Cardiac fibroblast (primary cell): ENCODE results near the gene ITGB6.

Experiments used
- DNase-seq, 2 donors: peaks; one replicate each; pipeline versions ENCODE4 v3.0.0 to v3.0.0-alpha.2; 2010; ENCODE audit warnings: low read depth in 2 of 2
- H3K4me3 ChIP-seq, 2 donors: replicated peaks in 1 of 2; 1 replicate in 1 of 2; 2 replicates in 1 of 2; pipeline ENCODE4 v1.5.1; 2011; ENCODE audit warnings: low read depth in 2 of 2, low read length in 2 of 2, mild to moderate bottlenecking in 2 of 2, moderate library complexity in 1 of 2
- CTCF ChIP-seq: IDR thresholded peaks from one replicate; pipeline ENCODE4 v1.5.1; 2011; ENCODE audit warnings: low read depth, mild to moderate bottlenecking, low read length, inconsistent platforms

The ITGB6 gene

GRCh38 chr2:160114020-160114419 is 86.1 kb downstream of the ITGB6 start:
- no peak for TF ChIP-seq CTCF
- H3K4me3 ChIP-seq: no peak overlapping the region
- no peak for DNase-seq

- no peak for TF ChIP-seq CTCF
- no peak overlapping the region for H3K4me3 ChIP-seq
- no peak for DNase-seq
These were observed 87.9 kb downstream of the ITGB6 start for GRCh38 chr2:160111951-160112798.

GRCh38 chr2:160110674-160111239 is 89.3 kb downstream of the ITGB6 start:
- no peak for TF ChIP-seq CTCF
- DNase-seq: no peak
- H3K4me3 ChIP-seq: no peak overlapping the region

GRCh38 chr2:160109939-160110673 is 90.0 kb downstream of the ITGB6 start:
- no peak overlapping the region for H3K4me3 ChIP-seq
- TF ChIP-seq CTCF: peak; percentile 75
- peak; percentile 89 to 91 for DNase-seq

- H3K4me3 ChIP-seq: no peak overlapping the region
- DNase-seq: peak in 1 of 2 donors; percentile 3
- TF ChIP-seq CTCF: no peak
These were observed 90.8 kb downstream of the ITGB6 start for GRCh38 chr2:160109243-160109642.

- H3K4me3 ChIP-seq: no peak overlapping the region
- DNase-seq: no peak
- no peak for TF ChIP-seq CTCF
These were observed 91.4 kb downstream of the ITGB6 start for GRCh38 chr2:160108646-160109045.
